ENCODE results near the gene HMCN2.

Gene HMCN2

DNA sequence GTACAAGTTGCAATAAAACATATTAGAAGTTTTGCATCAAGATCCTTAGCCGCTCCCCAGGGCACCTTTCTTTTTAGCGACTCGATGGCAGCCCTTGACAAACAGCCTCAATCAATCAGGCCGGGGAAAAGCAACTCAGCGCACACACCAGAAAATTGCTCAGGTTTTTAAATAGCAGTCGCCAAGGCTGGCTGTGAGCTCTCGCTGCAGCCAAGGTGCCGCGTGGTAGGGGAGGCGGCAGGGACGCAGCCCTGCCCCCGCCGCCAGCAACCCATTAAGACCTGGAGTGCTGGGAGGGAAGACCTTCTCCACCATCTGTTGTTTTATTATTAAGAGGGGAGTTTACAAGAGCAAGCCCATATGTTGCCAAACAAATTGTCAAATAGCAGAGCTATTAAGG lies 201.8 kb downstream of the HMCN2 start:
- H3K9me3 ChIP-seq (ENCODE audit: insufficient read depth, low read depth, low read length) = no peaks in the 10 kb centered on the region
- H4K20me1 ChIP-seq (ENCODE audit: insufficient read depth, low read length, poor library complexity, severe bottlenecking) = no peaks in the 10 kb centered on the region
- no peaks in the 10 kb centered on the region for H3K79me2 ChIP-seq (ENCODE audit: insufficient read depth, low read length)
- H3K9me2 ChIP-seq (replicated peaks; ENCODE audit: low read depth, low read length) = no peaks in the 10 kb centered on the region
- H3K4me2 ChIP-seq (ENCODE audit: low read depth, low read length, poor library complexity, severe bottlenecking) = no peak overlapping the region
- no peak for TF ChIP-seq EZH2phosphoT487 (IDR thresholded peaks at IDR 0.05; ENCODE audit: borderline replicate concordance)
- TF ChIP-seq, protein P1, sequence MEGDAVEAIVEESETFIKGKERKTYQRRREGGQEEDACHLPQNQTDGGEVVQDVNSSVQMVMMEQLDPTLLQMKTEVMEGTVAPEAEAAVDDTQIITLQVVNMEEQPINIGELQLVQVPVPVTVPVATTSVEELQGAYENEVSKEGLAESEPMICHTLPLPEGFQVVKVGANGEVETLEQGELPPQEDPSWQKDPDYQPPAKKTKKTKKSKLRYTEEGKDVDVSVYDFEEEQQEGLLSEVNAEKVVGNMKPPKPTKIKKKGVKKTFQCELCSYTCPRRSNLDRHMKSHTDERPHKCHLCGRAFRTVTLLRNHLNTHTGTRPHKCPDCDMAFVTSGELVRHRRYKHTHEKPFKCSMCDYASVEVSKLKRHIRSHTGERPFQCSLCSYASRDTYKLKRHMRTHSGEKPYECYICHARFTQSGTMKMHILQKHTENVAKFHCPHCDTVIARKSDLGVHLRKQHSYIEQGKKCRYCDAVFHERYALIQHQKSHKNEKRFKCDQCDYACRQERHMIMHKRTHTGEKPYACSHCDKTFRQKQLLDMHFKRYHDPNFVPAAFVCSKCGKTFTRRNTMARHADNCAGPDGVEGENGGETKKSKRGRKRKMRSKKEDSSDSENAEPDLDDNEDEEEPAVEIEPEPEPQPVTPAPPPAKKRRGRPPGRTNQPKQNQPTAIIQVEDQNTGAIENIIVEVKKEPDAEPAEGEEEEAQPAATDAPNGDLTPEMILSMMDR (conservative IDR thresholded peaks at IDR 0.05; ENCODE audit: low read length) = no peak
- no peaks in the 10 kb centered on the region for H3F3A ChIP-seq (ENCODE audit: low read depth)
- H3K36me3 ChIP-seq (ENCODE audit: insufficient read depth, low read length) = no peaks in the 10 kb centered on the region
- H3K4me3 ChIP-seq (ENCODE audit: low read length, poor library complexity, severe bottlenecking) = no peak overlapping the region
- H2AFZ ChIP-seq (ENCODE audit: low read length) = no peak overlapping the region
- H3K27me3 ChIP-seq (ENCODE audit: insufficient read depth, low read length, poor library complexity, severe bottlenecking) = no peaks in the 10 kb centered on the region
- no peaks in the 10 kb centered on the region for H3K4me1 ChIP-seq (ENCODE audit: insufficient read depth, low read length, poor library complexity, severe bottlenecking)
- no peak overlapping the region for H3K9ac ChIP-seq (ENCODE audit: low read depth, low read length, poor library complexity, severe bottlenecking)

DNA sequence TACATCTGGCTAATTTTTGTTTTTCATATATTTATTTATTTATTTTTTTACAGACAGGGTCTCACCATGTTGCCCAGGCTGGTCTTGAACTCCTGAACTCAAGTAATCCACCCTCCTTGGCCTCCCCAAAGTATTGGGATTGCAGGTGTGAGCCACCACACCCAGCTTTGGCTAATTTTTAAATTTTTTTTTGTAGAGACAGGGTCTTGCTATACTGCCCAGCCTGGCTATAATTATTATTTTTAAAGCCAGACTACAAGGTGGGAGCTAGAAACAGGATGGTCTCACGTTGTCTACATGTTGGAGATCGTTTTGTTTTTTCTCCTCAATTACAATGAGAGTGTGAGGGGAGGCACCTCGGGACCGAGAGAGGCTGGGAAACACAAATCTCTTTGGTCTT lies 203.0 kb downstream of the HMCN2 start:
- TF ChIP-seq EZH2phosphoT487 (IDR thresholded peaks at IDR 0.05; ENCODE audit: borderline replicate concordance) = no peak
- TF ChIP-seq, protein P1 (conservative IDR thresholded peaks at IDR 0.05; ENCODE audit: low read length) = no peak
- H3K36me3 ChIP-seq (ENCODE audit: insufficient read depth, low read length) = no peaks in the 10 kb centered on the region
- H3K79me2 ChIP-seq (ENCODE audit: insufficient read depth, low read length) = no peaks in the 10 kb centered on the region
- H3K9ac ChIP-seq (ENCODE audit: low read depth, low read length, poor library complexity, severe bottlenecking) = no peak overlapping the region
- H3K4me2 ChIP-seq (ENCODE audit: low read depth, low read length, poor library complexity, severe bottlenecking) = no peak overlapping the region
- H4K20me1 ChIP-seq (ENCODE audit: insufficient read depth, low read length, poor library complexity, severe bottlenecking) = no peaks in the 10 kb centered on the region
- no peak overlapping the region for H3K4me3 ChIP-seq (ENCODE audit: low read length, poor library complexity, severe bottlenecking)
- H3K4me1 ChIP-seq (ENCODE audit: insufficient read depth, low read length, poor library complexity, severe bottlenecking) = no peaks in the 10 kb centered on the region
- no peaks in the 10 kb centered on the region for H3K9me2 ChIP-seq (replicated peaks; ENCODE audit: low read depth, low read length)
- H3K9me3 ChIP-seq (ENCODE audit: insufficient read depth, low read depth, low read length) = no peaks in the 10 kb centered on the region
- no peaks in the 10 kb centered on the region for H3F3A ChIP-seq (ENCODE audit: low read depth)
- H2AFZ ChIP-seq (ENCODE audit: low read length) = no peak overlapping the region
- no peaks in the 10 kb centered on the region for H3K27me3 ChIP-seq (ENCODE audit: insufficient read depth, low read length, poor library complexity, severe bottlenecking)

DNA sequence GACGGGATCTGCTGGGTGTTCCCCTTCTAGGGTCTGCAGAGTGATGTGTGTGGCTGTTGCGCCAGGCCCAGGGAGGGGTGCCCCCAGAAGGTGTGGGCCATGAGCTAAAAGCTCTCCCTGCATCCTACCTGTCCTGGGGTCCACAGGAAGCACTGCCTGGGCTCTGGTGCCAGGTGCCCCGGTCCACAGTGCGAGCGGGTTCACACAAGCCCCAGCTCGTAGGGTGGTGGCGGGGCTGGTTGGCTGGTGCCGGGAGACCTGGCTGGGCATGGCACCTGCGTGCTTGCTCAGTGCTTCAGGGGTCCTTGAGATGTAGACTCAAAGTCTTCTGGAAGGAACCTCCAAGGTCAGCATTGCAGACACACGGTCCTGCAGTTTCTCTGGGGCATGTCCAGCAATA lies 204.7 kb downstream of the HMCN2 start:
- Histone ChIP-seq H4K20me1 (ENCODE audit: insufficient read depth, low read length, poor library complexity, severe bottlenecking) (no peaks in the 10 kb centered on the region), H3K4me3 (ENCODE audit: low read length, poor library complexity, severe bottlenecking) (no peak overlapping the region), H3K27me3 (ENCODE audit: insufficient read depth, low read length, poor library complexity, severe bottlenecking) (no peaks in the 10 kb centered on the region), H3F3A (ENCODE audit: low read depth) (no peaks in the 10 kb centered on the region), H3K79me2 (ENCODE audit: insufficient read depth, low read length) (no peaks in the 10 kb centered on the region), H3K9me2 (replicated peaks; ENCODE audit: low read depth, low read length) (no peaks in the 10 kb centered on the region), H3K4me2 (ENCODE audit: low read depth, low read length, poor library complexity, severe bottlenecking) (no peak overlapping the region), H2AFZ (ENCODE audit: low read length) (no peak overlapping the region), H3K36me3 (ENCODE audit: insufficient read depth, low read length) (no peaks in the 10 kb centered on the region), H3K9me3 (ENCODE audit: insufficient read depth, low read depth, low read length) (no peaks in the 10 kb centered on the region), H3K4me1 (ENCODE audit: insufficient read depth, low read length, poor library complexity, severe bottlenecking) (no peaks in the 10 kb centered on the region), H3K9ac (ENCODE audit: low read depth, low read length, poor library complexity, severe bottlenecking) (no peak overlapping the region)
- TF ChIP-seq, protein P1 (conservative IDR thresholded peaks at IDR 0.05; ENCODE audit: low read length) = no peak
- no peak for TF ChIP-seq EZH2phosphoT487 (IDR thresholded peaks at IDR 0.05; ENCODE audit: borderline replicate concordance)
